Spleen (tissue), 7 donors: Measurements from ENCODE around the gene CBX2.

ENCODE experiments used
- CTCF ChIP-seq, 11 experiments: fragments of 200-600 bp in 7 of 11; fragments of 450-650 bp in 4 of 11; sonication (generic) in 4 of 11; IDR thresholded peaks in 8 of 11; conservative IDR thresholded peaks in 3 of 11; 1 replicate in 7 of 11; 2 replicates in 4 of 11; pipeline versions ENCODE4 v1.4.0 to v1.8.0; 2016 to 2021; ENCODE audit warnings: antibody characterized with exemption in 11 of 11, inconsistent platforms in 4 of 11, mild to moderate bottlenecking in 1 of 11
- POLR2A ChIP-seq, 3 donors: fragments of 450-650 bp; IDR thresholded peaks; one replicate each; pipeline ENCODE4 v1.5.1; 2017; ENCODE audit warnings: antibody characterized with exemption in 3 of 3, mild to moderate bottlenecking in 1 of 3
- POLR2AphosphoS5 ChIP-seq, 3 donors: sonication (generic); formaldehyde crosslinking; IDR thresholded peaks; one replicate each; pipeline ENCODE4 v1.5.1; 2017; ENCODE audit warnings: antibody characterized with exemption in 3 of 3
- donor health status: DM: no; HTN: no; CAD: no; lungs with moderate emphysema.
- donor health status: DM: no; HTN: no; CAD: no.
- donor health status: DM: no; HTN: no; CAD: no.

- TF ChIP-seq CTCF (IDR thresholded peaks at IDR 0.05 in 8 of 11, conservative IDR thresholded peaks at IDR 0.05 in 3 of 11) (no peak), POLR2A (IDR thresholded peaks at IDR 0.05) (no peak), POLR2AphosphoS5 (IDR thresholded peaks at IDR 0.05) (no peak)
Measured at GRCh38 chr17:79813297-79814126, 35.6 kb downstream of the CBX2 start.
